ENCODE measurements around the gene CDH3. TPM values are rescaled to one million over a fixed set of nuclear protein-coding genes. Genes with fewer than 3 reads are reported as not detected.

Gene CDH3
- total and polyA plus RNA-seq, 2 of the 13 experiments (the other 11 are each of a cell fraction or from before 2014, with no cell fraction given) = 0.11 TPM; not detected in 1

- TF ChIP-seq NONO (IDR thresholded peaks at IDR 0.05) = no peak
- TF ChIP-seq NONO (CRISPR knock-in tag; conservative IDR thresholded peaks at IDR 0.05) = peak; percentile 98
- TF ChIP-seq UBTF (CRISPR knock-in tag; IDR thresholded peaks at IDR 0.05) = peak; percentile 78
- peak; percentile 90; the same call in 1 of the 2 replicates for TF ChIP-seq HOXA5 (CRISPR knock-in tag; IDR thresholded peaks at IDR 0.05)
- TF ChIP-seq MEF2D (CRISPR knock-in tag; IDR thresholded peaks at IDR 0.05) = peak; percentile 91
- TF ChIP-seq, protein P1, sequence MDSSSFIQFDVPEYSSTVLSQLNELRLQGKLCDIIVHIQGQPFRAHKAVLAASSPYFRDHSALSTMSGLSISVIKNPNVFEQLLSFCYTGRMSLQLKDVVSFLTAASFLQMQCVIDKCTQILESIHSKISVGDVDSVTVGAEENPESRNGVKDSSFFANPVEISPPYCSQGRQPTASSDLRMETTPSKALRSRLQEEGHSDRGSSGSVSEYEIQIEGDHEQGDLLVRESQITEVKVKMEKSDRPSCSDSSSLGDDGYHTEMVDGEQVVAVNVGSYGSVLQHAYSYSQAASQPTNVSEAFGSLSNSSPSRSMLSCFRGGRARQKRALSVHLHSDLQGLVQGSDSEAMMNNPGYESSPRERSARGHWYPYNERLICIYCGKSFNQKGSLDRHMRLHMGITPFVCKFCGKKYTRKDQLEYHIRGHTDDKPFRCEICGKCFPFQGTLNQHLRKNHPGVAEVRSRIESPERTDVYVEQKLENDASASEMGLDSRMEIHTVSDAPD (CRISPR knock-in tag; IDR thresholded peaks at IDR 0.05) = peak; percentile 92
- TF ChIP-seq THRA (CRISPR knock-in tag; IDR thresholded peaks at IDR 0.05; ENCODE audit: borderline replicate concordance) = peak; percentile 85; the same call in 1 of the 2 replicates
- peak; percentile 83; the same call in 1 of the 2 replicates for TF ChIP-seq ZFP36L1 (CRISPR knock-in tag; IDR thresholded peaks at IDR 0.05)
- TF ChIP-seq CBX5 (CRISPR knock-in tag; IDR thresholded peaks at IDR 0.05; ENCODE audit: borderline replicate concordance) = peak; percentile 97; the same call in 1 of the 2 replicates
- TF ChIP-seq RFXANK (CRISPR knock-in tag; IDR thresholded peaks at IDR 0.05) = peak; percentile 62; the same call in 1 of the 2 replicates
- TF ChIP-seq SIN3B (IDR thresholded peaks at IDR 0.05; ENCODE audit: low read length) = peak; percentile 55
- peak; percentile 76 for TF ChIP-seq ZBTB25 (CRISPR knock-in tag; IDR thresholded peaks at IDR 0.05)
- TF ChIP-seq PRMT3 (CRISPR knock-in tag; IDR thresholded peaks at IDR 0.05; ENCODE audit: borderline replicate concordance, low read depth) = peak; percentile 38; the same call in 1 of the 2 replicates
- peak; percentile 94 for TF ChIP-seq ZNF761 (CRISPR knock-in tag; conservative IDR thresholded peaks at IDR 0.05)
- peak; percentile 63 for TF ChIP-seq TCF7 (IDR thresholded peaks at IDR 0.05; ENCODE audit: low read depth)
- TF ChIP-seq KDM5B (CRISPR knock-in tag; IDR thresholded peaks at IDR 0.05; ENCODE audit: borderline replicate concordance) = no peak
- TF ChIP-seq, protein P2, sequence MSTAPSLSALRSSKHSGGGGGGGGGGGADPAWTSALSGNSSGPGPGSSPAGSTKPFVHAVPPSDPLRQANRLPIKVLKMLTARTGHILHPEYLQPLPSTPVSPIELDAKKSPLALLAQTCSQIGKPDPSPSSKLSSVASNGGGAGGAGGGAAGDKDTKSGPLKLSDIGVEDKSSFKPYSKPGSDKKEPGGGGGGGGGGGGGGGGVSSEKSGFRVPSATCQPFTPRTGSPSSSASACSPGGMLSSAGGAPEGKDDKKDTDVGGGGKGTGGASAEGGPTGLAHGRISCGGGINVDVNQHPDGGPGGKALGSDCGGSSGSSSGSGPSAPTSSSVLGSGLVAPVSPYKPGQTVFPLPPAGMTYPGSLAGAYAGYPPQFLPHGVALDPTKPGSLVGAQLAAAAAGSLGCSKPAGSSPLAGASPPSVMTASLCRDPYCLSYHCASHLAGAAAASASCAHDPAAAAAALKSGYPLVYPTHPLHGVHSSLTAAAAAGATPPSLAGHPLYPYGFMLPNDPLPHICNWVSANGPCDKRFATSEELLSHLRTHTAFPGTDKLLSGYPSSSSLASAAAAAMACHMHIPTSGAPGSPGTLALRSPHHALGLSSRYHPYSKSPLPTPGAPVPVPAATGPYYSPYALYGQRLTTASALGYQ (CRISPR knock-in tag; IDR thresholded peaks at IDR 0.05) = peak; percentile 89; the same call in 1 of the 2 replicates
- TF ChIP-seq ZFP1 (CRISPR knock-in tag; IDR thresholded peaks at IDR 0.05) = peak; percentile 75; the same call in 1 of the 2 replicates
- TF ChIP-seq RFX5 (IDR thresholded peaks at IDR 0.05; ENCODE audit: low read depth, low read length) = peak; percentile 40; the same call in 1 of the 2 replicates
- TF ChIP-seq ZNF556 (CRISPR knock-in tag; IDR thresholded peaks at IDR 0.05; ENCODE audit: borderline replicate concordance) = peak; percentile 97; the same call in 1 of the 2 replicates
- peak; percentile 97 for TF ChIP-seq RXRB (CRISPR knock-in tag; IDR thresholded peaks at IDR 0.05; ENCODE audit: borderline replicate concordance)
- peak; percentile 81 for TF ChIP-seq NR2F6 (IDR thresholded peaks at IDR 0.05)
- peak; percentile 95 for TF ChIP-seq NR2F6 (CRISPR knock-in tag; IDR thresholded peaks at IDR 0.05)
- peak; percentile 59; the same call in 1 of the 2 replicates for TF ChIP-seq KMT2B (CRISPR knock-in tag; IDR thresholded peaks at IDR 0.05)
Observed at GRCh38 chr16:68744744-68745280, 99.7 kb downstream of the CDH3 start (continued).
